ENCODE data around the gene COASY.
A peak's percentile ranks its signal among the peaks of the same experiment; 100 is the strongest.

The COASY gene

GRCh38 chr17:42520540-42520951, 41.4 kb upstream of the COASY start:
- Histone ChIP-seq H3K27ac (ENCODE audit: low read depth, low read length) (no peak overlapping the region), H3K36me3 (ENCODE audit: low read length) (no peaks in the 10 kb centered on the region), H3K9me2 (replicated peaks; ENCODE audit: insufficient read depth, low read length) (no peaks in the 10 kb centered on the region), H4K20me1 (ENCODE audit: low read depth, low read length) (no peaks in the 10 kb centered on the region), H3F3A (ENCODE audit: insufficient read depth) (no peaks in the 10 kb centered on the region), H3K9ac (ENCODE audit: low read length) (no peak overlapping the region), H3K9me3 (ENCODE audit: insufficient read depth, low read length) (no peaks in the 10 kb centered on the region), H3K4me3 (ENCODE audit: insufficient read depth, low read length, poor library complexity, severe bottlenecking) (no peak overlapping the region), H3K4me2 (ENCODE audit: low read depth, low read length, poor library complexity, severe bottlenecking) (no peak overlapping the region), H3K27me3 (ENCODE audit: low read length) (no peaks in the 10 kb centered on the region), H2AFZ (ENCODE audit: low read depth, low read length, severe bottlenecking) (no peak overlapping the region), H3K79me2 (ENCODE audit: insufficient read depth, low read length) (no peaks in the 10 kb centered on the region)
- TF ChIP-seq CTCF (IDR thresholded peaks at IDR 0.05; ENCODE audit: insufficient read depth, low read length, poor library complexity, severe bottlenecking), result peak; percentile 14
- no peak for TF ChIP-seq EZH2phosphoT487 (conservative IDR thresholded peaks at IDR 0.05; ENCODE audit: low read length)

GRCh38 chr17:42521036-42521435, 40.9 kb upstream of the COASY start:
- Histone ChIP-seq H3K36me3 (ENCODE audit: low read length) (no peaks in the 10 kb centered on the region), H3F3A (ENCODE audit: insufficient read depth) (no peaks in the 10 kb centered on the region), H3K27ac (ENCODE audit: low read depth, low read length) (no peak overlapping the region), H3K9me3 (ENCODE audit: insufficient read depth, low read length) (no peaks in the 10 kb centered on the region), H2AFZ (ENCODE audit: low read depth, low read length, severe bottlenecking) (no peak overlapping the region), H4K20me1 (ENCODE audit: low read depth, low read length) (no peaks in the 10 kb centered on the region), H3K4me2 (ENCODE audit: low read depth, low read length, poor library complexity, severe bottlenecking) (no peak overlapping the region), H3K27me3 (ENCODE audit: low read length) (no peaks in the 10 kb centered on the region), H3K9me2 (replicated peaks; ENCODE audit: insufficient read depth, low read length) (no peaks in the 10 kb centered on the region), H3K79me2 (ENCODE audit: insufficient read depth, low read length) (no peaks in the 10 kb centered on the region), H3K4me3 (ENCODE audit: insufficient read depth, low read length, poor library complexity, severe bottlenecking) (no peak overlapping the region), H3K9ac (ENCODE audit: low read length) (no peak overlapping the region)
- TF ChIP-seq EZH2phosphoT487 (conservative IDR thresholded peaks at IDR 0.05; ENCODE audit: low read length), result no peak

- Histone ChIP-seq H2AFZ (ENCODE audit: low read depth, low read length, severe bottlenecking) (no peak overlapping the region), H3K36me3 (ENCODE audit: low read length) (no peaks in the 10 kb centered on the region), H3K27me3 (ENCODE audit: low read length) (no peaks in the 10 kb centered on the region), H3K9me2 (replicated peaks; ENCODE audit: insufficient read depth, low read length) (no peaks in the 10 kb centered on the region), H3K79me2 (ENCODE audit: insufficient read depth, low read length) (no peaks in the 10 kb centered on the region), H3K27ac (ENCODE audit: low read depth, low read length) (no peak overlapping the region), H3K9ac (ENCODE audit: low read length) (no peak overlapping the region), H3K4me2 (ENCODE audit: low read depth, low read length, poor library complexity, severe bottlenecking) (no peak overlapping the region), H4K20me1 (ENCODE audit: low read depth, low read length) (no peaks in the 10 kb centered on the region), H3F3A (ENCODE audit: insufficient read depth) (no peaks in the 10 kb centered on the region), H3K9me3 (ENCODE audit: insufficient read depth, low read length) (no peaks in the 10 kb centered on the region), H3K4me3 (ENCODE audit: insufficient read depth, low read length, poor library complexity, severe bottlenecking) (no peak overlapping the region)
- no peak for TF ChIP-seq CTCF (IDR thresholded peaks at IDR 0.05; ENCODE audit: insufficient read depth, low read length, poor library complexity, severe bottlenecking)
- TF ChIP-seq EZH2phosphoT487 (conservative IDR thresholded peaks at IDR 0.05; ENCODE audit: low read length), result no peak
Observed at GRCh38 chr17:42521666-42522262, 40.2 kb upstream of the COASY start.

GRCh38 chr17:42522263-42522790, 39.6 kb upstream of the COASY start:
- H3K27ac ChIP-seq (ENCODE audit: low read depth, low read length), result no peak overlapping the region
- H3K9me3 ChIP-seq (ENCODE audit: insufficient read depth, low read length), result no peaks in the 10 kb centered on the region
- no peak for TF ChIP-seq EZH2phosphoT487 (conservative IDR thresholded peaks at IDR 0.05; ENCODE audit: low read length)
- no peak for TF ChIP-seq CTCF (IDR thresholded peaks at IDR 0.05; ENCODE audit: insufficient read depth, low read length, poor library complexity, severe bottlenecking)
- H3K9ac ChIP-seq (ENCODE audit: low read length), result no peak overlapping the region
- no peak overlapping the region for H3K4me3 ChIP-seq (ENCODE audit: insufficient read depth, low read length, poor library complexity, severe bottlenecking)
- H3K9me2 ChIP-seq (replicated peaks; ENCODE audit: insufficient read depth, low read length), result no peaks in the 10 kb centered on the region
- H3K4me2 ChIP-seq (ENCODE audit: low read depth, low read length, poor library complexity, severe bottlenecking), result no peak overlapping the region
- no peaks in the 10 kb centered on the region for H4K20me1 ChIP-seq (ENCODE audit: low read depth, low read length)
- no peak overlapping the region for H2AFZ ChIP-seq (ENCODE audit: low read depth, low read length, severe bottlenecking)
- H3K27me3 ChIP-seq (ENCODE audit: low read length), result no peaks in the 10 kb centered on the region
- H3K79me2 ChIP-seq (ENCODE audit: insufficient read depth, low read length), result no peaks in the 10 kb centered on the region
- no peaks in the 10 kb centered on the region for H3F3A ChIP-seq (ENCODE audit: insufficient read depth)
- no peaks in the 10 kb centered on the region for H3K36me3 ChIP-seq (ENCODE audit: low read length)
